OCI-LY1 (cell line): ENCODE data around the gene PRADC1.

Experiments
- H2AFZ ChIP-seq: fragments of 200-600 bp; sonication (generic), shearing (Covaris generic); 2 replicates; pipeline ENCODE4 v1.6.0; 2014; ENCODE audit warnings: antibody characterized with exemption, mild to moderate bottlenecking, low read length
- H3F3A ChIP-seq: fragments of 200-600 bp; sonication (generic), shearing (Covaris generic); 2 replicates; pipeline ENCODE4 v1.6.0; 2014; ENCODE audit warnings: mild to moderate bottlenecking, antibody characterized with exemption, low read length, moderate library complexity; ENCODE audit not compliant: insufficient read depth
- H3K27ac ChIP-seq: fragments of 200-600 bp; sonication (generic); 2 replicates; pipeline ENCODE4 v1.5.1; 2014; ENCODE audit warnings: low read length, mixed run types, mild to moderate bottlenecking, low read depth; ENCODE audit not compliant: poor library complexity, severe bottlenecking
- H3K27me3 ChIP-seq: fragments of 200-600 bp; sonication (generic); 2 replicates; pipeline ENCODE4 v1.6.0; 2014; ENCODE audit warnings: antibody characterized with exemption, mild to moderate bottlenecking, low read length, moderate library complexity; ENCODE audit not compliant: insufficient read depth
- H3K36me3 ChIP-seq: fragments of 200-600 bp; sonication (generic); 2 replicates; pipeline ENCODE4 v1.6.1; 2014; ENCODE audit warnings: mild to moderate bottlenecking, antibody characterized with exemption, low read length, moderate library complexity, mixed read lengths; ENCODE audit not compliant: insufficient read depth
- H3K4me1 ChIP-seq: fragments of 200-600 bp; sonication (generic); 2 replicates; pipeline ENCODE4 v1.5.1; 2014; ENCODE audit warnings: mild to moderate bottlenecking, low read length, moderate library complexity; ENCODE audit not compliant: insufficient read depth, severe bottlenecking
- H3K4me2 ChIP-seq: fragments of 200-600 bp; sonication (generic), shearing (Covaris generic); 2 replicates; pipeline ENCODE4 v1.6.1; 2014; ENCODE audit warnings: low read length
- H3K4me3 ChIP-seq: fragments of 200-600 bp; sonication (generic); 2 replicates; pipeline ENCODE4 v1.5.1; 2014; ENCODE audit warnings: low read length, low read depth, mild to moderate bottlenecking, mixed read lengths; ENCODE audit not compliant: poor library complexity, severe bottlenecking
- H3K79me2 ChIP-seq: fragments of 200-600 bp; shearing (Covaris generic); 2 replicates; pipeline ENCODE4 v1.6.1; 2016; ENCODE audit warnings: mixed run types, low read length, mixed read lengths; ENCODE audit not compliant: insufficient read depth
- H3K9ac ChIP-seq: fragments of 200-600 bp; sonication (generic), shearing (Covaris generic); 2 replicates; pipeline ENCODE4 v1.6.1; 2014; ENCODE audit warnings: mild to moderate bottlenecking, low read length, mixed read lengths
- H3K9me2 ChIP-seq: fragments of 200-600 bp; sonication (generic), shearing (Covaris generic); 2 replicates; pipeline ENCODE4 v1.6.1; 2014; ENCODE audit warnings: low read depth, mild to moderate bottlenecking, low read length, mixed read lengths
- H3K9me3 ChIP-seq: fragments of 200-600 bp; shearing (Covaris generic); 2 replicates; pipeline ENCODE4 v1.6.1; 2014; ENCODE audit warnings: low read length, mixed read lengths
- H4K20me1 ChIP-seq: fragments of 200-600 bp; sonication (generic), shearing (Covaris generic); 2 replicates; pipeline ENCODE4 v1.6.0; 2016; ENCODE audit warnings: mild to moderate bottlenecking, low read length; ENCODE audit not compliant: insufficient read depth
- CTCF ChIP-seq: fragments of 200-600 bp; sonication (generic), shearing (Covaris generic); IDR thresholded peaks from 2 replicates; pipeline ENCODE4 v1.5.1; 2017; ENCODE audit warnings: mild to moderate bottlenecking, antibody characterized with exemption, low read length, moderate library complexity, mixed read lengths
- EZH2 ChIP-seq: fragments of 200-600 bp; sonication (generic), shearing (Covaris generic); IDR thresholded peaks from 2 replicates; pipeline ENCODE4 v1.8.0; 2017; ENCODE audit warnings: borderline replicate concordance, mixed run types, mild to moderate bottlenecking, antibody characterized with exemption, low read length, moderate library complexity, mixed read lengths

Gene PRADC1

GRCh38 chr2:73233932-73234832 is 1.1 kb upstream of the PRADC1 start, which contains the start of gene CCT7:
CCT7 (plus strand) TSS chr2:73234308; CDS start chr2:73234379, 71 bp downstream.
- peaks cover 50% of the 10 kb centered on the region for H3K79me2 ChIP-seq
- no peak for TF ChIP-seq CTCF
- no peak for TF ChIP-seq EZH2
- peak within 1 kb of the TSS; percentile 97 for H3K4me2 ChIP-seq
- H3K27me3 ChIP-seq = no peaks in the 10 kb centered on the region
- H3K9me3 ChIP-seq = no peaks in the 10 kb centered on the region
- H3K27ac ChIP-seq = peak within 1 kb of the TSS; percentile 76
- H3F3A ChIP-seq = no peaks in the 10 kb centered on the region
- H3K9me2 ChIP-seq = no peaks in the 10 kb centered on the region
- peaks cover 40% of the 10 kb centered on the region for H3K36me3 ChIP-seq
- H4K20me1 ChIP-seq = no peaks in the 10 kb centered on the region; the same call in 1 of the 2 replicates
- no peak within 1 kb of the TSS for H2AFZ ChIP-seq
- peak within 1 kb of the TSS; percentile 95 for H3K9ac ChIP-seq
- peak within 1 kb of the TSS; percentile 79 for H3K4me3 ChIP-seq
- H3K4me1 ChIP-seq = peaks cover 30% of the 10 kb centered on the region

- Histone ChIP-seq H3F3A (no peaks in the 10 kb centered on the region), H2AFZ (no peak overlapping the region), H3K9me3 (no peaks in the 10 kb centered on the region), H3K27ac (no peak overlapping the region), H3K79me2 (peaks cover 34% of the 10 kb centered on the region), H3K4me2 (peak overlapping the region; percentile 88), H3K9me2 (no peaks in the 10 kb centered on the region), H3K36me3 (peaks cover 39% of the 10 kb centered on the region), H4K20me1 (no peaks in the 10 kb centered on the region; the same call in 1 of the 2 replicates), H3K27me3 (no peaks in the 10 kb centered on the region), H3K4me1 (peaks cover 30% of the 10 kb centered on the region), H3K4me3 (peak overlapping the region; percentile 79), H3K9ac (peak overlapping the region; percentile 67)
- TF ChIP-seq EZH2 = no peak
- TF ChIP-seq CTCF = peak; percentile 26; the same call in 1 of the 2 replicates
Observed at GRCh38 chr2:73232403-73233153, 461 bp downstream of the PRADC1 start.

- Histone ChIP-seq H3K27ac (no peak overlapping the region), H3K79me2 (no peaks in the 10 kb centered on the region), H3K4me2 (no peak overlapping the region), H3K4me3 (no peak overlapping the region), H3F3A (no peaks in the 10 kb centered on the region; the same call in 1 of the 2 replicates), H3K4me1 (peaks cover 6% of the 10 kb centered on the region), H4K20me1 (no peaks in the 10 kb centered on the region), H3K9me2 (no peaks in the 10 kb centered on the region), H3K27me3 (no peaks in the 10 kb centered on the region), H3K36me3 (peaks cover 45% of the 10 kb centered on the region; the same call in 1 of the 2 replicates), H3K9me3 (no peaks in the 10 kb centered on the region), H2AFZ (no peak overlapping the region), H3K9ac (no peak overlapping the region)
- TF ChIP-seq CTCF = no peak
- TF ChIP-seq EZH2 = no peak
Observed at GRCh38 chr2:73228631-73229030, 4.4 kb downstream of the PRADC1 start.
